HEK293 (cell line): ENCODE data around the gene NUDCD3.

Source experiments
- BCL11A ChIP-seq: fragments of 450-650 bp; formaldehyde crosslinking; IDR thresholded peaks from 2 replicates; pipeline ENCODE4 v1.5.1; 2016; ENCODE audit warnings: low read depth, missing biosample characterization, missing genetic modification characterization
- CTCF ChIP-seq: fragments of 450-650 bp; formaldehyde crosslinking; IDR thresholded peaks from 2 replicates; pipeline ENCODE4 v1.5.1; 2016; ENCODE audit warnings: missing biosample characterization, missing genetic modification characterization
- KLF16 ChIP-seq: fragments of 450-650 bp; formaldehyde crosslinking; IDR thresholded peaks from 2 replicates; pipeline ENCODE4 v1.5.1; 2017; ENCODE audit warnings: missing biosample characterization, missing genetic modification characterization
- KLF17 ChIP-seq: fragments of 450-650 bp; formaldehyde crosslinking; IDR thresholded peaks from 2 replicates; pipeline ENCODE4 v1.5.1; 2016; ENCODE audit warnings: missing biosample characterization, missing genetic modification characterization
- OVOL3 ChIP-seq: fragments of 450-650 bp; formaldehyde crosslinking; IDR thresholded peaks from 2 replicates; pipeline ENCODE4 v1.5.1; 2016; ENCODE audit warnings: missing biosample characterization, missing genetic modification characterization
- SETDB1 ChIP-seq: IDR thresholded peaks from one replicate; pipeline ENCODE4 v1.6.1; 2017; ENCODE audit warnings: mild to moderate bottlenecking, low read length, moderate library complexity, mixed read lengths; ENCODE audit not compliant: insufficient read length
- ZBTB7A ChIP-seq: fragments of 450-650 bp; formaldehyde crosslinking; IDR thresholded peaks from 2 replicates; pipeline ENCODE4 v1.5.1; 2016; ENCODE audit warnings: low read depth, missing biosample characterization, missing genetic modification characterization
- ZEB2 ChIP-seq: fragments of 450-650 bp; formaldehyde crosslinking; IDR thresholded peaks from 2 replicates; pipeline ENCODE4 v1.5.1; 2016; ENCODE audit warnings: missing biosample characterization, missing genetic modification characterization
- ZNF112 ChIP-seq: fragments of 450-650 bp; formaldehyde crosslinking; IDR thresholded peaks from 2 replicates; pipeline ENCODE4 v1.5.0; 2017; ENCODE audit warnings: missing biosample characterization, missing genetic modification characterization
- ZNF140 ChIP-seq: fragments of 450-650 bp; formaldehyde crosslinking; IDR thresholded peaks from 2 replicates; pipeline ENCODE4 v1.5.1; 2016; ENCODE audit warnings: missing biosample characterization, missing genetic modification characterization
- ZNF169 ChIP-seq: fragments of 450-650 bp; formaldehyde crosslinking; IDR thresholded peaks from 2 replicates; pipeline ENCODE4 v1.5.1; 2016; ENCODE audit warnings: missing biosample characterization, missing genetic modification characterization
- ZNF184 ChIP-seq: fragments of 450-650 bp; IDR thresholded peaks from 2 replicates; pipeline ENCODE4 v1.5.1; 2018; ENCODE audit warnings: missing biosample characterization, mild to moderate bottlenecking, missing genetic modification characterization
- ZNF214 ChIP-seq: fragments of 450-650 bp; formaldehyde crosslinking; IDR thresholded peaks from 2 replicates; pipeline ENCODE4 v1.5.1; 2017; ENCODE audit warnings: missing biosample characterization, mild to moderate bottlenecking, missing genetic modification characterization, borderline replicate concordance
- ZNF24 ChIP-seq: fragments of 450-650 bp; formaldehyde crosslinking; IDR thresholded peaks from 2 replicates; pipeline ENCODE4 v1.5.1; 2016; ENCODE audit warnings: missing biosample characterization, missing genetic modification characterization
- ZNF302 ChIP-seq: fragments of 450-650 bp; formaldehyde crosslinking; IDR thresholded peaks from 2 replicates; pipeline ENCODE4 v1.5.1; 2016; ENCODE audit warnings: missing biosample characterization, missing genetic modification characterization, low read depth
- ZNF335 ChIP-seq: fragments of 450-650 bp; formaldehyde crosslinking; conservative IDR thresholded peaks from 2 replicates; pipeline ENCODE4 v1.5.1; 2016; ENCODE audit warnings: missing biosample characterization, missing genetic modification characterization
- ZNF350 ChIP-seq: fragments of 450-650 bp; formaldehyde crosslinking; IDR thresholded peaks from 2 replicates; pipeline ENCODE4 v1.5.0; 2017; ENCODE audit warnings: missing biosample characterization, mild to moderate bottlenecking, missing genetic modification characterization
- ZNF362 ChIP-seq: fragments of 450-650 bp; formaldehyde crosslinking; IDR thresholded peaks from 2 replicates; pipeline ENCODE4 v1.5.1; 2016; ENCODE audit warnings: missing biosample characterization, missing genetic modification characterization
- ZNF426 ChIP-seq: fragments of 450-650 bp; formaldehyde crosslinking; IDR thresholded peaks from 2 replicates; pipeline ENCODE4 v1.5.1; 2017; ENCODE audit warnings: missing biosample characterization, missing genetic modification characterization, mild to moderate bottlenecking, inconsistent platforms, moderate library complexity
- ZNF449 ChIP-seq: fragments of 450-650 bp; formaldehyde crosslinking; IDR thresholded peaks from 2 replicates; pipeline ENCODE4 v1.5.1; 2017; ENCODE audit warnings: missing biosample characterization, mild to moderate bottlenecking, missing genetic modification characterization, moderate library complexity
- ZNF513 ChIP-seq: fragments of 450-650 bp; IDR thresholded peaks from 2 replicates; pipeline ENCODE4 v1.5.1; 2018; ENCODE audit warnings: missing biosample characterization, missing genetic modification characterization
- ZNF518A ChIP-seq: fragments of 450-650 bp; formaldehyde crosslinking; conservative IDR thresholded peaks from 2 replicates; pipeline ENCODE4 v1.5.1; 2016; ENCODE audit warnings: low read depth, missing biosample characterization, missing genetic modification characterization
- ZNF555 ChIP-seq: fragments of 450-650 bp; formaldehyde crosslinking; conservative IDR thresholded peaks from 2 replicates; pipeline ENCODE4 v1.5.1; 2017; ENCODE audit warnings: missing biosample characterization, mild to moderate bottlenecking, missing genetic modification characterization, inconsistent platforms
- ZNF596 ChIP-seq: fragments of 450-650 bp; IDR thresholded peaks from 2 replicates; pipeline ENCODE4 v1.5.0; 2018; ENCODE audit warnings: missing biosample characterization, mild to moderate bottlenecking, missing genetic modification characterization, moderate library complexity
- ZNF629 ChIP-seq: fragments of 450-650 bp; formaldehyde crosslinking; IDR thresholded peaks from 2 replicates; pipeline ENCODE4 v1.5.1; 2017; ENCODE audit warnings: missing biosample characterization, missing genetic modification characterization
- ZNF660 ChIP-seq: fragments of 450-650 bp; IDR thresholded peaks from 2 replicates; pipeline ENCODE4 v1.5.1; 2018; ENCODE audit warnings: missing biosample characterization, mild to moderate bottlenecking, missing genetic modification characterization
- ZNF670 ChIP-seq: fragments of 450-650 bp; formaldehyde crosslinking; IDR thresholded peaks from 2 replicates; pipeline ENCODE4 v1.5.1; 2016; ENCODE audit warnings: missing biosample characterization, missing genetic modification characterization, low read depth

The NUDCD3 gene

GRCh38 chr7:44490351-44491200 is at the start of gene NUDCD3 (continued):
- TF ChIP-seq ZNF518A (tag by site-specific recombination) (peak; percentile 95), ZNF670 (tag by site-specific recombination) (no peak), ZNF629 (tag by site-specific recombination) (peak; percentile 88), ZNF555 (no peak), ZNF112 (no peak), ZNF449 (tag by site-specific recombination) (peak; percentile 74), ZNF214 (no peak), OVOL3 (tag by site-specific recombination) (0 out of 2 replicates have a peak, but pooled peaks have one; percentile 33), ZBTB7A (no peak), ZNF596 (no peak), ZNF169 (no peak), KLF16 (tag by site-specific recombination) (peak; percentile 91), ZNF660 (tag by site-specific recombination) (peak; percentile 90; the same call in 1 of the 2 replicates), ZNF335 (tag by site-specific recombination) (peak; percentile 93), ZNF513 (tag by site-specific recombination) (no peak; the same call in 1 of the 2 replicates), ZNF184 (peak; percentile 68; the same call in 1 of the 2 replicates), ZNF140 (no peak), ZNF24 (tag by site-specific recombination) (peak; percentile 95), KLF17 (tag by site-specific recombination) (peak; percentile 87), ZNF362 (tag by site-specific recombination) (peak; percentile 99), ZNF426 (tag by site-specific recombination) (no peak), CTCF (peak; percentile 93), ZEB2 (tag by site-specific recombination) (peak; percentile 92), ZNF302 (tag by site-specific recombination) (no peak), ZNF350 (no peak), BCL11A (tag by site-specific recombination) (peak; percentile 70; the same call in 1 of the 2 replicates), SETDB1 (no peak)
